GM23248 (cell line): Measurements from ENCODE around the gene CSRNP2. TPM values are rescaled to one million over a fixed set of nuclear protein-coding genes. Genes with fewer than 3 reads are reported as not detected.

ENCODE experiments used
- DNase-seq: peaks from one replicate; pipeline ENCODE4 v3.0.0-alpha.2; 2015
- H2AFZ ChIP-seq: fragments of 200-600 bp; sonication (generic); 2 replicates; pipeline ENCODE4 v1.6.1; 2016; ENCODE audit warnings: antibody characterized with exemption
- H3F3A ChIP-seq: fragments of 200-600 bp; sonication (generic); 2 replicates; pipeline ENCODE4 v1.6.1; 2016; ENCODE audit warnings: mild to moderate bottlenecking, antibody characterized with exemption, mixed run types; ENCODE audit not compliant: insufficient read depth
- H3K27ac ChIP-seq: fragments of 200-600 bp; sonication (generic); 2 replicates; pipeline ENCODE4 v1.5.1; 2016; ENCODE audit warnings: mild to moderate bottlenecking
- H3K27me3 ChIP-seq: fragments of 200-600 bp; sonication (generic); replicated peaks from 2 replicates; pipeline ENCODE4 v1.6.1; 2016; ENCODE audit warnings: mild to moderate bottlenecking; ENCODE audit not compliant: insufficient read depth
- H3K36me3 ChIP-seq: fragments of 200-600 bp; sonication (generic); 2 replicates; pipeline ENCODE4 v1.6.1; 2016; ENCODE audit warnings: low read depth, mild to moderate bottlenecking
- H3K4me1 ChIP-seq: fragments of 200-600 bp; sonication (generic); 2 replicates; pipeline ENCODE4 v1.6.1; 2016; ENCODE audit warnings: mild to moderate bottlenecking; ENCODE audit not compliant: insufficient read depth
- H3K4me2 ChIP-seq: fragments of 200-600 bp; sonication (generic); one replicate; pipeline ENCODE4 v1.6.1; 2016; ENCODE audit warnings: mild to moderate bottlenecking; ENCODE audit not compliant: unreplicated experiment
- H3K4me3 ChIP-seq: fragments of 200-600 bp; sonication (generic); 2 replicates; pipeline ENCODE4 v1.5.1; 2016; ENCODE audit warnings: mild to moderate bottlenecking
- H3K79me2 ChIP-seq: fragments of 200-600 bp; sonication (generic); 2 replicates; pipeline ENCODE4 v1.6.1; 2016; ENCODE audit warnings: mild to moderate bottlenecking; ENCODE audit not compliant: insufficient read depth
- H3K9ac ChIP-seq: fragments of 200-600 bp; sonication (generic); 2 replicates; pipeline ENCODE4 v1.6.1; 2016; ENCODE audit warnings: mild to moderate bottlenecking
- H3K9me2 ChIP-seq: fragments of 200-600 bp; sonication (generic); 2 replicates; pipeline ENCODE4 v1.6.1; 2016; ENCODE audit warnings: mixed run types, mild to moderate bottlenecking, moderate library complexity; ENCODE audit not compliant: insufficient read depth
- H3K9me3 ChIP-seq: fragments of 200-600 bp; sonication (generic); one replicate; pipeline ENCODE4 v1.6.1; 2017; ENCODE audit warnings: low read depth
- H4K20me1 ChIP-seq: fragments of 200-600 bp; sonication (generic); 2 replicates; pipeline ENCODE4 v1.6.0; 2016; ENCODE audit not compliant: insufficient read depth
- EZH2 ChIP-seq: fragments of 200-600 bp; sonication (generic); IDR thresholded peaks from 2 replicates; pipeline ENCODE4 v1.6.1; 2018; ENCODE audit warnings: antibody characterized with exemption, mild to moderate bottlenecking; ENCODE audit not compliant: insufficient read depth, poor library complexity, severe bottlenecking
- EZH2phosphoT487 ChIP-seq: fragments of 200-600 bp; sonication (generic); IDR thresholded peaks from 2 replicates; pipeline ENCODE4 v1.6.1; 2018; ENCODE audit warnings: antibody characterized with exemption, moderate library complexity, mild to moderate bottlenecking, low read depth; ENCODE audit not compliant: insufficient read depth
- WGBS, 2 experiments: methylation state at CpG; one replicate each; pipeline ENCODE4 v1.1.6; 2015 to 2017; ENCODE audit warnings: low lambda C conversion rate in 2 of 2, low coverage in 1 of 2; ENCODE audit errors: missing lambda C conversion rate in 2 of 2; 5-methylcytosine and 5-hydroxymethylcytosine counted together
- in situ Hi-C: fragments of 300-500 bp; cut with MboI; formaldehyde crosslinking; loops from 2 replicates; pipeline ENCODE4 v1.15.0; 2020
- polyA plus RNA-seq: library from polyadenylated mRNA; unstranded; fragments of >200 nt; fragmentation: Nextera tagmentation; extraction: Ambion mirVana; gene quantifications from 2 replicates; pipeline ENCODE4 v1.2.1, GENCODE V29; 2016
- total RNA-seq: library from RNA; depleted of rRNA; stranded (reverse); fragments of >200 nt; shearing (Covaris generic); gene quantifications from 2 replicates; pipeline ENCODE4 v1.2.3, GENCODE V29; 2014

CSRNP2 gene
- total and polyA plus RNA-seq, 2 experiments from 2014 or later, result 15.1 to 22.0 TPM

DNA sequence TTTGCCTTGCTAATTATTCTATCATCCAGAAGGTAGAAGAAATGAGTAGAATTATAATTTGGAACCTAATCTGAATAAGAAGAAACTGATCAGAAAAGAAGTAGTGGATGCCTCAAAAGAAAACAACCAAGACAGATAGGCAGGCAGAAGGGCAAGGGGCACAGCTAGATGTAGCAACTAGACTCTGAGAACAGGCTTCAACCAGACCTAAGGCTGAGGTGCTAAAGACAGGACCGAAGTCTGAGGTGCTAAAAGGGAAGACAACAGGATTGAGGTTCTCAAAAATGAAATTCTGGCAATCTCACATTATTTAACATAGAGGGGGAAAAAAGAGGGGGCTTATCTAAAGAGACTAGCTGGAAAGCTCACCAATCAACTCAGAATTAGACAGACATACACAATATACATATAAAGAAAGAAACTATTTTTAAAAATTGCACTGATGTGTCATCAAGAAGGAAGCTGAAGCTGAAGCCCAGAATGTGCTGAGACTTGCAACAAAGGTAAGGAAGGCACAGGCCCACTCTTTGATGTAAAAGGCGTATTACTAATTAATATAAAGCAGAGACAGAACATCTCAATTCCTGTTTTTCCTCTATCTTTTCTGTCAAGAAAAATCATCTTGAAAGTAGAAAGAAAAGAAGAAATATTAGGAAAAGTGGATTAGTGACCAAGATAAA, 43.8 kb upstream of the CSRNP2 start:
- no peaks in the 10 kb centered on the region for H4K20me1 ChIP-seq
- no peaks in the 10 kb centered on the region for H3K9me2 ChIP-seq
- WGBS, 2 experiments, result 77 to 79% methylated on average over 2 of the region's 2 CpGs
- no peaks in the 10 kb centered on the region for H3K36me3 ChIP-seq
- H3K27ac ChIP-seq, result no peak overlapping the region
- H3K79me2 ChIP-seq, result no peaks in the 10 kb centered on the region; the same call in none of the 2 replicates
- H3K9me3 ChIP-seq, result no peaks in the 10 kb centered on the region
- TF ChIP-seq EZH2phosphoT487, result no peak
- peak; percentile 38 for DNase-seq
- H3K4me2 ChIP-seq, result peak overlapping the region; percentile 13
- H3K4me1 ChIP-seq, result peaks cover 14% of the 10 kb centered on the region
- H3F3A ChIP-seq, result no peaks in the 10 kb centered on the region
- no peak overlapping the region for H3K4me3 ChIP-seq
- H3K9ac ChIP-seq, result no peak overlapping the region
- in situ Hi-C loops, result no loop called here
- H2AFZ ChIP-seq, result no peak overlapping the region
- no peaks in the 10 kb centered on the region for H3K27me3 ChIP-seq

DNA sequence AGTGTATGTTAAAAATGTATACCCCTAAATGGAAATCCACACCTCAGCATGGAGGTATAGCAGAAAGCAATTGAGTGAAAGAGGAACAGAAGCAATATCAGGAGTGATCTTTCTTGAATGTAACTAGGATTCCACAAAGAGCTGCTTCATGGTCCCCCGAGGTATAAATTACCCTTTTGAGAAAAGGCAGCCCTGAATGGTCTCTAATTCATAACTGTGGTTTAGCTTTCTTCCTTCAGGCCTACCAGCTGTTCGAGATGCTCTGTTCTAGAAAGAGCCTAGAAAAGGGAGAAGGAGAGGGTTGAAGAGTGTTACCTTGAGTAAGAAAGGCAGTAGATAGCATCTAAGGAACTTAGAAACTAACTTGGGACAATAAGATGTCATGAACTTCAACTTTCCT, 42.9 kb upstream of the CSRNP2 start:
- Histone ChIP-seq H3K79me2 (peaks cover 4% of the 10 kb centered on the region), H3K4me2 (no peak overlapping the region), H3K4me3 (no peak overlapping the region), H2AFZ (no peak overlapping the region), H3K9ac (no peak overlapping the region), H3K27ac (no peak overlapping the region), H3K9me3 (no peaks in the 10 kb centered on the region), H3K27me3 (no peaks in the 10 kb centered on the region), H4K20me1 (no peaks in the 10 kb centered on the region), H3K36me3 (no peaks in the 10 kb centered on the region), H3K9me2 (no peaks in the 10 kb centered on the region), H3F3A (no peaks in the 10 kb centered on the region), H3K4me1 (peaks cover 14% of the 10 kb centered on the region)
- TF ChIP-seq EZH2phosphoT487 (no peak), EZH2 (no peak)
- DNase-seq, result no peak
- in situ Hi-C loops, result no loop called here
- WGBS, 2 experiments, result 96 to 98% methylated on average over 2 of the region's 2 CpGs

DNA sequence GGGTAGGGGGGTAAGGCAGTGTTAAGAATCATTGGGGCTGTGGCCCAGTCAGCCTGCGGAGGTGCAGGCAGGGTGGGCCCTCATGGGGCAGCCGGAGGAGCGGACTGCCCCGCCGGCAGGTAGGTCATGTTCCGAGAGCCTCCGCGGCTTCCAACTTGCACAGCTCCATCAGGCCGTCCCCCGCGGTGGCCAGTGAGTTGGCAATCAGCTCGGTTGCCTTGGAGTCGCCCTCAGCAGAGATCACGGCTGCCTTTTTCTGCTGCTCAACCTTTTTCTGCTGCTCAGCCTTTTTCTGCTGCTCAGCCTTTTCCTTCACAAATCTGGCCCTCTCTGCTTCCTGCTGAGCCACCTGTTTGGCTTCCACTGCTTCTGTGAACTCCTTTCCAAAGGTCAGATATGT, 41.1 kb upstream of the CSRNP2 start:
- no peaks in the 10 kb centered on the region for H3F3A ChIP-seq
- no peak overlapping the region for H2AFZ ChIP-seq
- peaks cover 10% of the 10 kb centered on the region; the same call in 1 of the 2 replicates for H3K79me2 ChIP-seq
- H3K9ac ChIP-seq, result no peak overlapping the region
- no peaks in the 10 kb centered on the region for H3K27me3 ChIP-seq
- H3K27ac ChIP-seq, result no peak overlapping the region
- WGBS, 2 experiments, result 97 to 100% methylated on average over 12 to 14 of the region's 14 CpGs
- H3K9me3 ChIP-seq, result no peaks in the 10 kb centered on the region
- TF ChIP-seq EZH2 (no peak), EZH2phosphoT487 (no peak)
- no peaks in the 10 kb centered on the region for H3K36me3 ChIP-seq
- no peaks in the 10 kb centered on the region for H3K9me2 ChIP-seq
- no peak overlapping the region for H3K4me3 ChIP-seq
- DNase-seq, result no peak
- no peak overlapping the region for H3K4me2 ChIP-seq
- no peaks in the 10 kb centered on the region for H4K20me1 ChIP-seq
- H3K4me1 ChIP-seq, result peaks cover 14% of the 10 kb centered on the region
- in situ Hi-C loops, result no loop called here

DNA sequence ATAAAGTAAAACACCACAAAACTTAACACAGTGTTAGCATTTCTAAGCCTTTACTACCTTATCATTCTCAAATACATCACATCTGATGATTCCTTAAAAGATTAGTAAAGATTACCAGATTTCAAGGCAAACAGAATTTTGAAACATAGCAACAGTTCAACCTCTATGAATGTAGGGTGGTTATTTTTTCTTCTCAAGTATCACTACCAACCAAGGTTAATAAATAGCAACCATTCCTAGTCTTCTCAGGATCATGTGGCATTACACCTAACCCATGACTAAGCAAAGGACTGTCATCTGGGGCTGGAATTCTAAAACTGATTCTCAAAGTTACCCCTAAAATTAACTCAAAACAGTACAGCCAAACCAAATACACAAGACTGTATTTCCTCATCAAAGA, 39.4 kb upstream of the CSRNP2 start:
- H3K9me3 ChIP-seq, result no peaks in the 10 kb centered on the region
- DNase-seq, result no peak
- H3K27ac ChIP-seq, result no peak overlapping the region
- no peak overlapping the region for H3K4me3 ChIP-seq
- peaks cover 24% of the 10 kb centered on the region for H3K4me1 ChIP-seq
- H3K9me2 ChIP-seq, result no peaks in the 10 kb centered on the region
- H3K9ac ChIP-seq, result no peak overlapping the region
- H3K4me2 ChIP-seq, result no peak overlapping the region
- no peak for TF ChIP-seq EZH2phosphoT487
- H3F3A ChIP-seq, result peaks cover 5% of the 10 kb centered on the region; the same call in 1 of the 2 replicates
- H3K27me3 ChIP-seq, result no peaks in the 10 kb centered on the region
- in situ Hi-C loops, result no loop called here
- H3K36me3 ChIP-seq, result no peaks in the 10 kb centered on the region
- H3K79me2 ChIP-seq, result peaks cover 10% of the 10 kb centered on the region; the same call in 1 of the 2 replicates
- H2AFZ ChIP-seq, result no peak overlapping the region
- no peaks in the 10 kb centered on the region for H4K20me1 ChIP-seq

DNA sequence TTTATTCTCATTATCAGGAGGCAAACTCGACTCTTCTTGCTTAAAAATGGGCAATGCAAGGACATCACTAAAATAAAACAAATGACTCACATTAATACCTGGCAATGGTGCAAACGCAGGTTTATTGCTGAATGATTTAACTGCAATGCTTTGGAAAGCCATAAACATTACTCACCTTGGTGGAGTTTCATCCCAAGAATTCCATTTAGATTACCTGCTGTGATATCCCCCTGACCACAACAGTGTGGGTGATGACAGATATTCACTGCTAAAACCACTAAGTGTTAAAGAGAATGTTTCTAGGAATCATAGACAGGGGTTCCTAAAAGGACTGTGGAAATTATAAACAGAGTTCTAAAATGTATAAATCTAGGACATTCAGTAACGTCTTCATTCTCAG, 35.3 kb upstream of the CSRNP2 start:
- Histone ChIP-seq H3K79me2 (0 out of 2 replicates have a peak, but pooled peaks cover 10% of the 10 kb centered on the region), H3K4me1 (peaks cover 11% of the 10 kb centered on the region), H3F3A (peaks cover 9% of the 10 kb centered on the region; the same call in 1 of the 2 replicates), H3K27ac (no peak overlapping the region), H3K9ac (no peak overlapping the region), H3K27me3 (no peaks in the 10 kb centered on the region), H3K4me2 (no peak overlapping the region), H2AFZ (no peak overlapping the region), H3K4me3 (no peak overlapping the region), H3K9me3 (no peaks in the 10 kb centered on the region), H3K9me2 (no peaks in the 10 kb centered on the region), H4K20me1 (no peaks in the 10 kb centered on the region), H3K36me3 (peaks cover 3% of the 10 kb centered on the region; the same call in 1 of the 2 replicates)
- TF ChIP-seq EZH2, result no peak
- peak; percentile 86 for TF ChIP-seq EZH2phosphoT487
- 59 to 61% methylated on average over 3 of the region's 3 CpGs for WGBS, 2 experiments
- DNase-seq, result peak; percentile 61
- in situ Hi-C loops, result no loop called here
